ENCODE results near the gene PIK3CA.

DNA sequence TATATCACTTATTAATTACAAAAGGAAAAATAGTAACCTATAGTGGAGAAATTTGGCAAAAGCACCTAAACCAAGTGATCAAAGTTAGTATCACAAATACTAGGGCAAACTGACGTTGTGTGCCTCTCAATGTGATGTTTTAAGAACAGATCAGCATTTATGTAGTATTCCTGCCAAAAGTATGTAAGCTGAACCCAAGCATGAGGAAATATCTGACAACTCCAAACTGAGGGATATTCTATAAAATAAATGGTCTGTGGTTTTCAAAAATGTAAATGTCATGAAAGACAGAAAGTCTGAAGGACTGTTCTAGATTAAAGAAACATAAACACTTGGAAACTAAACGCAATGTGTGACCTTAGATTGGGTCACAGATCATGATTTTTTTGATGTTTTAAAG, 34.3 kb upstream of the PIK3CA start:
- TF ChIP-seq, protein P1, sequence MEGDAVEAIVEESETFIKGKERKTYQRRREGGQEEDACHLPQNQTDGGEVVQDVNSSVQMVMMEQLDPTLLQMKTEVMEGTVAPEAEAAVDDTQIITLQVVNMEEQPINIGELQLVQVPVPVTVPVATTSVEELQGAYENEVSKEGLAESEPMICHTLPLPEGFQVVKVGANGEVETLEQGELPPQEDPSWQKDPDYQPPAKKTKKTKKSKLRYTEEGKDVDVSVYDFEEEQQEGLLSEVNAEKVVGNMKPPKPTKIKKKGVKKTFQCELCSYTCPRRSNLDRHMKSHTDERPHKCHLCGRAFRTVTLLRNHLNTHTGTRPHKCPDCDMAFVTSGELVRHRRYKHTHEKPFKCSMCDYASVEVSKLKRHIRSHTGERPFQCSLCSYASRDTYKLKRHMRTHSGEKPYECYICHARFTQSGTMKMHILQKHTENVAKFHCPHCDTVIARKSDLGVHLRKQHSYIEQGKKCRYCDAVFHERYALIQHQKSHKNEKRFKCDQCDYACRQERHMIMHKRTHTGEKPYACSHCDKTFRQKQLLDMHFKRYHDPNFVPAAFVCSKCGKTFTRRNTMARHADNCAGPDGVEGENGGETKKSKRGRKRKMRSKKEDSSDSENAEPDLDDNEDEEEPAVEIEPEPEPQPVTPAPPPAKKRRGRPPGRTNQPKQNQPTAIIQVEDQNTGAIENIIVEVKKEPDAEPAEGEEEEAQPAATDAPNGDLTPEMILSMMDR (conservative IDR thresholded peaks at IDR 0.05; ENCODE audit: low read depth, low read length), result no peak
- no peak for TF ChIP-seq EZH2 (IDR thresholded peaks at IDR 0.05; ENCODE audit: low read length, unreplicated experiment)
